Naive B cell (primary cell): ENCODE data around the gene WDR62. TPM values are rescaled to one million over a fixed set of nuclear protein-coding genes. Genes with fewer than 3 reads are reported as not detected.

Source experiments
- ATAC-seq, 2 donors: fragments of 150-1000 bp; cut with Tn5 transposase; 2 replicates each; pipeline ENCODE4 v1.10.0; 2021; ENCODE audit warnings: low read depth in 2 of 2, mild to moderate bottlenecking in 2 of 2, moderate library complexity in 2 of 2
- DNase-seq: peaks from one replicate; pipeline ENCODE4 v3.0.0; 2022
- H3K27ac Mint-ChIP-seq, 6 donors: one replicate each; pipeline ENCODE4 v1.8.0; 2020 to 2022; ENCODE audit warnings: mild to moderate bottlenecking in 6 of 6, mixed read lengths in 6 of 6, moderate library complexity in 5 of 6, inconsistent platforms in 2 of 6
- H3K27me3 Mint-ChIP-seq, 3 donors: one replicate each; pipeline ENCODE4 v1.8.0; 2021 to 2022; ENCODE audit warnings: mixed read lengths in 3 of 3, mild to moderate bottlenecking in 1 of 3
- H3K36me3 Mint-ChIP-seq, 2 donors: one replicate each; pipeline ENCODE4 v1.8.0; 2020 to 2022; ENCODE audit warnings: mixed read lengths in 2 of 2, inconsistent platforms in 1 of 2, mild to moderate bottlenecking in 1 of 2
- H3K4me1 Mint-ChIP-seq, 3 donors: one replicate each; pipeline ENCODE4 v1.8.0; 2020 to 2022; ENCODE audit warnings: mixed read lengths in 3 of 3, inconsistent platforms in 1 of 3, mild to moderate bottlenecking in 1 of 3, moderate library complexity in 1 of 3
- H3K4me3 Mint-ChIP-seq, 8 donors: one replicate each; pipeline ENCODE4 v1.8.0; 2020 to 2022; ENCODE audit warnings: mild to moderate bottlenecking in 8 of 8, mixed read lengths in 8 of 8, moderate library complexity in 8 of 8, inconsistent platforms in 2 of 8
- H3K9me3 Mint-ChIP-seq, 7 donors: one replicate each; pipeline ENCODE4 v1.8.0; 2020 to 2022; ENCODE audit warnings: mixed read lengths in 7 of 7, mild to moderate bottlenecking in 5 of 7, inconsistent platforms in 2 of 7, moderate library complexity in 1 of 7
- polyA plus RNA-seq, 6 donors: library from polyadenylated mRNA; unstranded; fragments of 300-500 nt; fragmentation: Illumina TruSeq; gene quantifications; one replicate each; pipeline ENCODE4 v1.2.3, GENCODE V29; 2021; ENCODE audit warnings: low read depth in 6 of 6

The WDR62 gene
- polyA plus RNA-seq, 6 donors from 2014 or later = 0.07 to 0.25 TPM; not detected in 4

GRCh38 chr19:36073121-36073876 lies 18.6 kb downstream of the WDR62 start:
- DNase-seq = no peak
- peak overlapping the region in 2 of 6 donors; percentile 16 to 67 for H3K27ac Mint-ChIP-seq
- H3K27me3 Mint-ChIP-seq = no peaks in the 10 kb centered on the region
- peaks cover 0 to 2% (median 0%) of the 10 kb centered on the region in 7 donors for H3K9me3 Mint-ChIP-seq
- H3K4me3 Mint-ChIP-seq = no peak overlapping the region
- no peaks in the 10 kb centered on the region for H3K4me1 Mint-ChIP-seq
- no peak for ATAC-seq
- no peaks in the 10 kb centered on the region for H3K36me3 Mint-ChIP-seq

GRCh38 chr19:36079389-36079945 lies 24.8 kb downstream of the WDR62 start:
- H3K4me1 Mint-ChIP-seq = no peaks in the 10 kb centered on the region
- DNase-seq (no peak), ATAC-seq (no peak)
- peak overlapping the region in 2 of 6 donors; percentile 18 to 23 for H3K27ac Mint-ChIP-seq
- H3K27me3 Mint-ChIP-seq = no peaks in the 10 kb centered on the region
- no peak overlapping the region for H3K4me3 Mint-ChIP-seq
- no peaks in the 10 kb centered on the region for H3K9me3 Mint-ChIP-seq
- no peaks in the 10 kb centered on the region for H3K36me3 Mint-ChIP-seq

DNA sequence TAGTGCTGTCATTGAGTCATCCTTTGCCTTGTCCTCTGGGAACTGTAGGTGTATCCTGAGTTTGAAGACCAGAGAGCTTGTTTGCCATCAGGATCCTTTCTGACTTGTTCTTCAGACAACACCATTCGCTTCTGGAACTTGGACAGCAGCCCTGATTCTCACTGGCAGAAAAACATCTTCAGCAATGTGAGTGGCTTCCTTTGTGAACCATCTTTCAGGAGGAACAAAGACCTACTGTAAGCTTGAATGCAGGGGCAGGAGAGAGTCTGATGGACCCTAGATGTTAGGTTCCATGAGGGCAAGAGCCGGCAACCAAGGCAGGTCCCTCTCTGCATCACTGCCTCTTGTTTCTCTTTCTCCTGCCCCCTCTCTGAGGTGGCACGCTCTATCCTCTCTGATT lies 26.7 kb downstream of the WDR62 start:
- Mint-ChIP-seq H3K4me3 (no peak overlapping the region), H3K27me3 (no peaks in the 10 kb centered on the region), H3K4me1 (no peaks in the 10 kb centered on the region), H3K27ac (no peak overlapping the region), H3K9me3 (no peaks in the 10 kb centered on the region), H3K36me3 (no peaks in the 10 kb centered on the region)
- DNase-seq (no peak), ATAC-seq (no peak)

GRCh38 chr19:36081894-36082293 lies 27.2 kb downstream of the WDR62 start:
- Mint-ChIP-seq H3K27ac (peak overlapping the region in 2 of 6 donors; percentile 5 to 79), H3K4me1 (no peaks in the 10 kb centered on the region), H3K36me3 (no peaks in the 10 kb centered on the region), H3K27me3 (no peaks in the 10 kb centered on the region), H3K9me3 (no peaks in the 10 kb centered on the region), H3K4me3 (no peak overlapping the region)
- DNase-seq (no peak), ATAC-seq (no peak)

DNA sequence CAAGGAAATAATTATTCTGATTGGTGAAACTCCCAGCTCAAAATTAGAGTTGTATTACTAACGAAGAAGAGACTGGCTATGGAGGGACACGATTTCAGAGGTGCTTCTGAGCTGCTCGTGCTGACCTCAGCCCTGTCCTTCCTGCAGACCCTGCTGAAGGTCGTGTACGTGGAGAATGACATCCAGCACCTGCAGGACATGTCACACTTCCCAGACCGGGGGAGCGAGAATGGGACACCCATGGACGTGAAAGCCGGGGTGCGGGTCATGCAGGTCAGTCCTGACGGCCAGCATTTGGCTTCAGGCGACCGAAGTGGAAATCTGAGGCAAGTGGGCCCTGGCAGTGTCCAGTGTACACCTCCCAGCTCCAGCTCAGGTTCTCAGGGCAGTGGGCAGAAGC lies 28.2 kb downstream of the WDR62 start:
- Mint-ChIP-seq H3K4me1 (no peaks in the 10 kb centered on the region), H3K36me3 (no peaks in the 10 kb centered on the region), H3K4me3 (no peak overlapping the region), H3K27ac (no peak overlapping the region), H3K27me3 (no peaks in the 10 kb centered on the region), H3K9me3 (no peaks in the 10 kb centered on the region)
- ATAC-seq = no peak
- DNase-seq = no peak

DNA sequence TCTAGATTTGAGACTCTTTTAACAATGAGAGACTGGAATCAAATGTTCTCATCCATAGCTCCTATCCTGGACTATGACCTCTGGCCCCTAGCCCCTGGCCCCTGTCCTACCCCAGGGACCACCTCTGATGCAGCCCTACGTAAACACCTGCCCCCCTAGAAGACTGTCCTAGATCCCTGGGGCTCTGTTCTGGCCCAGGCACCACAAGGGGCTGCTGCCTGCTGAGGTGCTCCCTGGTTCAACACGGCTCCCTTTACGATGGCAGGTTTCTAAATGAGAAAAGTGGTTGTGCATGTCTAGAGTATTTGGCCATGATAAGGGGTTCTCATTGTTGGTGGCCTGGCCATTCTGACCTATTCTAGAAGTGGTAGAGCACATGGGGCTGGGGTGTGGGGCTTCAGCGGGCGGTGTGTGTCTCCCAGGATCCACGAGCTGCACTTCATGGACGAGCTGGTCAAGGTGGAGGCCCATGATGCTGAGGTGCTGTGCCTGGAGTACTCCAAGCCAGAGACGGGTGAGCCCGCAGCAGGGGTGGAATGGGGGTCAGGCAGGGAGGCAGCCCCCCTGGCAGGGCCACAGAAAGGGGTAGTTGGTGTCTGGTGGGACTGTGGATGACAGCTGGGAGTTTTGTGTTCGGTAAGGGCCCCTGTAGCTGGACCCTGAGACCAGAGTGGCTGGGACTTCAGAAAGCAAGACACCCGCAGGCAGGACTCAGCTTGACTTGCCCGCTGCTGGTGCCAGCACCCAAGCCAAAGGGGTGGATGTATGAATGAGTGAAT lies 29.7 kb downstream of the WDR62 start:
- no peak for ATAC-seq
- Mint-ChIP-seq H3K4me1 (no peaks in the 10 kb centered on the region), H3K9me3 (no peaks in the 10 kb centered on the region), H3K27ac (no peak overlapping the region), H3K36me3 (no peaks in the 10 kb centered on the region), H3K4me3 (peak overlapping the region in 1 of 8 donors; percentile 59), H3K27me3 (no peaks in the 10 kb centered on the region)
- no peak for DNase-seq

- no peaks in the 10 kb centered on the region for H3K9me3 Mint-ChIP-seq
- no peaks in the 10 kb centered on the region for H3K4me1 Mint-ChIP-seq
- ATAC-seq (no peak), DNase-seq (no peak)
- H3K27ac Mint-ChIP-seq = no peak overlapping the region
- H3K4me3 Mint-ChIP-seq = no peak overlapping the region
- no peaks in the 10 kb centered on the region for H3K36me3 Mint-ChIP-seq
- no peaks in the 10 kb centered on the region for H3K27me3 Mint-ChIP-seq
Measured at GRCh38 chr19:36086326-36086725, 31.6 kb downstream of the WDR62 start.

- DNase-seq (no peak), ATAC-seq (no peak)
- Mint-ChIP-seq H3K36me3 (no peaks in the 10 kb centered on the region), H3K9me3 (no peaks in the 10 kb centered on the region), H3K4me3 (no peak overlapping the region), H3K27ac (peak overlapping the region in 1 of 6 donors; percentile 58), H3K4me1 (no peaks in the 10 kb centered on the region), H3K27me3 (no peaks in the 10 kb centered on the region)
Measured at GRCh38 chr19:36089847-36090246, 35.1 kb downstream of the WDR62 start.

- Mint-ChIP-seq H3K27ac (peak overlapping the region in 1 of 6 donors; percentile 62), H3K9me3 (no peaks in the 10 kb centered on the region), H3K36me3 (no peaks in the 10 kb centered on the region), H3K4me3 (no peak overlapping the region), H3K4me1 (no peaks in the 10 kb centered on the region), H3K27me3 (no peaks in the 10 kb centered on the region)
- DNase-seq (no peak), ATAC-seq (no peak)
Measured at GRCh38 chr19:36090910-36091695, 36.4 kb downstream of the WDR62 start.

- Mint-ChIP-seq H3K27ac (peak overlapping the region in 1 of 6 donors; percentile 44), H3K36me3 (no peaks in the 10 kb centered on the region), H3K9me3 (no peaks in the 10 kb centered on the region), H3K4me3 (no peak overlapping the region), H3K27me3 (no peaks in the 10 kb centered on the region), H3K4me1 (no peaks in the 10 kb centered on the region)
- DNase-seq = no peak
- ATAC-seq = no peak
Measured at GRCh38 chr19:36092566-36092965, 37.9 kb downstream of the WDR62 start.

GRCh38 chr19:36093146-36093662 lies 38.5 kb downstream of the WDR62 start:
- Mint-ChIP-seq H3K4me1 (no peaks in the 10 kb centered on the region), H3K4me3 (no peak overlapping the region), H3K27ac (peak overlapping the region in 2 of 6 donors; percentile 4 to 47), H3K36me3 (no peaks in the 10 kb centered on the region), H3K27me3 (no peaks in the 10 kb centered on the region), H3K9me3 (no peaks in the 10 kb centered on the region)
- DNase-seq (no peak), ATAC-seq (no peak)

DNA sequence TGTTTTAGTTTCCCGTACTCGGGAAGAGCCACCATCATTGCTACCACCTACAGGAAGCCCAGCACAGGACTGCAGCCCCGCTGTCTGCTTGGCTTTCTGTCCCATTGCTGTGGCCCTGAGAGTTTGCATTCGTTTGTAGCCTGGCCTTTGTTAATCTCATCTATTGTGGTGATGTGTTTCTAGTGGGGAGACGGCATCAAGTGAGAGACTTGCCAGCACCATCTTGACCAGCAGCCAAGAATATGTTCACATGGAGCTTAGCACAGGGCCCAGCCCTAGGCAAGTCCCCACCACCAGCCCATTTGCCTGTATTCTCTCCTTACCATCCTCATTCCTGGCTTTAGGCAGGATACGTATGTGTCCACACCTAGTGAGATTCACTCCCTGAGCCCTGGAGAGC lies 39.0 kb downstream of the WDR62 start:
- Mint-ChIP-seq H3K9me3 (no peaks in the 10 kb centered on the region), H3K27me3 (no peaks in the 10 kb centered on the region), H3K27ac (peak overlapping the region in 2 of 6 donors; percentile 6 to 58), H3K4me1 (no peaks in the 10 kb centered on the region), H3K4me3 (no peak overlapping the region), H3K36me3 (no peaks in the 10 kb centered on the region)
- DNase-seq (no peak), ATAC-seq (no peak)

GRCh38 chr19:36097036-36097435 lies 42.3 kb downstream of the WDR62 start:
- DNase-seq (no peak), ATAC-seq (no peak)
- Mint-ChIP-seq H3K4me1 (no peaks in the 10 kb centered on the region), H3K27me3 (no peaks in the 10 kb centered on the region), H3K4me3 (no peak overlapping the region), H3K9me3 (no peaks in the 10 kb centered on the region), H3K36me3 (no peaks in the 10 kb centered on the region), H3K27ac (no peak overlapping the region)
